ENCODE results near the gene CDIP1.

Gene CDIP1

DNA sequence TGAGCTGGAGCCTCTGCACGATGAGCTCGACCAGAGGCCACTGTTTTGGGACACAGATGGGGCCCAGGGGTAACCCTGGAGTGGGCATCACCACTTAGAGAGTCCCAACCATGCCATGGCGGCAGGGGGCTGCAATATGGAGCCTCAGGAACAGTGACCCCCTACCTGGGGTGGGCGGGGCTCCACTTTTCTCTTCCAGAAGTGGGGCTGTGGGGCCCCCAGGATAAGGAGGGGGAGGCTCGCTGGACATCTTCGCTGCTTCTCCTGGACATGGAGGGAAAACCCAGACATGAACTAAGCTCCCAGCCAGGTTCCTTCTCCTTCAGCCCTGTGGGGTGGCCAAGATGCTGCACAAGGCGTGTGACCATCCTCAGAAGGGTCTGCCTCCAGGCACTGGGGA is 24.7 kb downstream of the CDIP1 start:
- no peak for DNase-seq (ENCODE audit: low spot score)

DNA sequence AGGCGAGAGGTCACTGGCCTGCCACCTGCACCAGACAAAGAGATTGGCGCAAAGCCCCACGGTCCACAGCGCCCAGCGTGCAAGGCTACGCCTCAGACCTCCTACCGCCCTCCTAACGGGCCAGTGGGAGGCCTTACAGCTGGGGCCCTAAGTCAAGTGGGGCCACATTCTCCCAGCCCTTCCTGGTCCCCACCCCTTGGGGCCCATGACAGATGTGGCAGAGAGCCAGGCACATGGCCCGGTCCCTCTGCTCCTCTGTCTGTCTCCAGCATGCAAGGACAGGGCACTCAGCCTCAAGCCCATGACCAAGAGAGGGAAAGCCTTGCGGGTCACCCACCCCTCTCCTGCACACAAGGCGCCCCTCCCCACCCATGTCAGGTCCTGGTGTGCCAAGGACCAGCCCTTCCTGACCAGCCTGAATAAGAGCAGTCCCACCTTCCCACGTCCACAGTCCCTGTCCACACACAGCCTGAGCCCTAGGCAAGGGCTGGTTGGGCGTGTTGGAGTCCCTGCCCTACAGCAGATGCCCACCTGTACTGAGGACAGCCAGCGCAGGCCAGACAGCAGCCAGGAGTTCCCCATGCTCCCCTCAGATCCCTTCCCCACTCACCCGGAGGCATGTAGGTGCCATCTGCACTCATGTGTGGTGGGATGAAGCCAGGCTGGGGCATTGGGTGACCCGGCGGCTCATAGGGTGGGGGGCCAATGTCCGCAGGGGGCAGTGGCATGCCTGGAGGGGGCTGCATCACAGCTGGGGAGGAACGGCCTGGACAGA is 25.3 kb downstream of the CDIP1 start:
- no peak for DNase-seq (ENCODE audit: low spot score)

DNA sequence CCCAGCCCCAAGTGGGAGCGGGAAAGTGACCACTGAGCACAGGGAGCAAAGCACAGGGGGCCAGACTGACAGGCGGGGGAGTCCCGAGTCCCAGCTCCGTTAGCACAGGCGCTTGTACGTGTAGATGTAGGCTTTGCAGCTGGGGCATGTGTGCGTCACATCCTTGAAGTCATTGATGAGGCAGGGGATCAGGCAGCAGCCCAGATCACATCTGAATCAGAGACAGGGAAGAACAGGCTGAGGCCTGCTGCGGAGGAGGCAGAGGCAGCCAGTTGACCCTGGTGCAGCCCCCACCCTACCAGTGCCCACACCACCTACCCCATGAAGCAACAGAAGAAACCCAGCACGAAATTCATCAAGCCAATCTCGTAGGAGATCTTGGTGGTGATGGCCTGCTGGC is 26.1 kb downstream of the CDIP1 start:
- DNase-seq (ENCODE audit: low spot score) = no peak

DNA sequence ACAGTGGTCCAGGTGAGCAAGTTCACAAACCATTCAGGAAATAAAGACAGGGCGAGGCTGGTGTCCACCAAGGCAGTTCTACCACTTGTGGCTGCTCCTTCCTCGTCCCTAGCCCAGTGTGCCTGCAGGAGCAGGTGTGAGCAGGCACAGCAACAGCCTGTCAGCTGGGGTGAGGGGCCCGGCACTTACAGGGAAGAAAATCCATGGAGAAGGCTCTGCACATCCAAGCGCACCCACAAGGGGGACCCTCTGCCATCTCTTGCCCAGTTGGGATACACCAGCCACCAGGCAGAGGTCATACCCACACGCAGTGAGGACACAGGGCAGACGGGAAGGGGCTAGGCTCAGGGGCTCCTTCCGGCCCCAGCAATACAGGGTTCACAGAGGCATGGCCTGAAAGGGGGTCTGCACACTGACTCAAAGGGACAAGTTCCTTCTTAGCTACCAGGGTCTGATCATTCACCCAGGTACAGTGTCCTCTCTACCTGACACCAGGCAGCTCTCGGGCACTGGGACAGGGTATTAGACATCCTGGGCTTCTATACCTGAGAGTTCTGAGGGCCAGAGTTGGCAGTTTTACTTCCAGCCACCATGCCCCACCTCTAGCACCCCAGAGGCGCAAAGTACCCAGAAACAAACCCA is 27.0 kb downstream of the CDIP1 start:
- DNase-seq (ENCODE audit: low spot score) = peak; percentile 73

DNA sequence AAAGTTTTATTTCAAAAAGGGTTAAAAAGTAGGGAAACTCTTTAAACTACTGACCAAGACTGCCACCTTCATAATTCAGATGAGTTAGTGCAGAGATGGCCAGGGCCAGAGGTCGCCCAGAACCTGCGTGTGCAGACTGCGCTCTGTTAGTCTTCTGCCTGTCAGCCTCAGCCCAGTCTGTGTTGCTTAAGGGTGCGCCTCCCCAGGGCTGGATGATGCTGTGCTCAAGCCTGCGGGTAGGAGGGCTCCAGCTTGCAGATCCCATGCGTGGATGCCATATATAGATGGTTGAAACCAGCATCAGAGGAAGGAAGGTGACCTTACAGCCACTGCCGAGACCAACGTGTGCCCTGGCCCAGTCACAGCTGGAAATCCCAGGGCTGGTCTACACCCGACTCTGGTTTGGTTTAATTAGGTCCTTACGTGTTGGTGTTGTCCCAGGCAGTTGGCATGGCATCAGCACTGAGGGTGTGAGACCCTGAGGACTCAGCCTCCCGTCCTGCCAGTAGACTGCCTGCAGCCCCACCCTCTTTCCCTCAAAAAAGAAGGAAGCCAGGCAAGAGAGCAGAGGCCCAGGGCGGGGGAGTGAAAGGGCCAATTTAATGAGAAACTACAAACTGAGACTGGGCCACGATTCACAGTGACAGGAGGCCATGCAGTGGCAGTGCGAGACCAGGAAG is 27.7 kb downstream of the CDIP1 start:
- no peak for DNase-seq (ENCODE audit: low spot score)

DNA sequence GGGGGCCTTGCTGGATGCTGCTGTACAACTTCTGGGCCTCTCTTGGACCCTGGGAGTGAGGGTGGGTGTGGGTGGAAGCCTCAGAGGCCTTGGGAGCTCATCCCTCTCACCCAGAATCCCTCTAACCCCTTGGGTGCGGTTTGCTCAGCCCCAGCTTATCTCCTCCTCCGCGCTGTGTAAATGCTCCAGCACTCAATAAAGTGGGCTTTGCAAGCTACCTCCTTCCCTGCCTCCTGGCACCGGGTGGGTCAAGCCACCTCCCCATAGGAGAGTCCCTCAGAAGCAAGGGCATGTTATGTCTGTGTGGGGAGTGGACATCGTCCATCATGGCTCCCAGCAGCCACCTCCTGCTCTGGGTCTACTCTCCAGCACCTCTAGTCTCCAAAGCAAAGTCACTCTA is 28.4 kb downstream of the CDIP1 start:
- DNase-seq (ENCODE audit: low spot score) = no peak

DNA sequence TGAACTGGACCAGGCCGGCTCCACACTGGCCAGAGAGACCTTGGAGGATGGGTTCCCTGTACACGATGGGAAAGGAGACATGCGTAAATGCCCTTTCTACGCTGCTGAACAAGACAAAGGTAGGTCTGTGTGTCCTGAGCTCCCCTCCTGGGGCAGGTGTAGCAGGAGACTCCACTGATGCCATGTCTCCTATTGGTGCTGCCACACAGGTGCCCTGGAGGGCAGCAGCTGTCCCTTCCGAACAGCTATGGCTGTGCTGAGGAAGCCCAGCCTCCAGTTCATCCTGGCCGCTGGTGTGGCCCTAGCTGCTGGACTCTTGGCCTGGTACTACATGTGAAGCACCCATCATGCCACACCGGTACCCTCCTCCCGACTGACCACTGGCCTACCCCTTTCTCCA is 29.2 kb downstream of the CDIP1 start:
- no peak for DNase-seq (ENCODE audit: low spot score)

DNA sequence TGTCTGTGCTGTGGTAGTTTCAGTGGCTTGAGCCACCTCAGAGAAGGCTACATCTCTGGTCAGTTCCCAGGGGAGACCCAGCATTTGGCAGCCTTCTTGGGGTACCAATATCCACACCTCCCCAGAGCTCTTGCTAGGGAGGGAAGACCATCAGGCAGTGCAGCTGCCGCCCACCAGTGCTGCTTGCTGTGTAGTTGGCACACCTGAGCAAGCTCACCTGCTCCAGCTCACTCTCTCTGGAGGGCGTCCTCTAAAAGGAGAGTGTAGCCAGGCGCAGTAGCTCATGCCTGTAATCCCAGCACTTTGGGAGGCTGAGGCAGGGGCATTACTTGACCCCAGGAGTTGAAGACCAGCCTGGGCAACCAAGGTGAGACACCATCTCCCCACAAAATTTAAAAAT is 29.8 kb downstream of the CDIP1 start:
- no peak for DNase-seq (ENCODE audit: low spot score)

DNA sequence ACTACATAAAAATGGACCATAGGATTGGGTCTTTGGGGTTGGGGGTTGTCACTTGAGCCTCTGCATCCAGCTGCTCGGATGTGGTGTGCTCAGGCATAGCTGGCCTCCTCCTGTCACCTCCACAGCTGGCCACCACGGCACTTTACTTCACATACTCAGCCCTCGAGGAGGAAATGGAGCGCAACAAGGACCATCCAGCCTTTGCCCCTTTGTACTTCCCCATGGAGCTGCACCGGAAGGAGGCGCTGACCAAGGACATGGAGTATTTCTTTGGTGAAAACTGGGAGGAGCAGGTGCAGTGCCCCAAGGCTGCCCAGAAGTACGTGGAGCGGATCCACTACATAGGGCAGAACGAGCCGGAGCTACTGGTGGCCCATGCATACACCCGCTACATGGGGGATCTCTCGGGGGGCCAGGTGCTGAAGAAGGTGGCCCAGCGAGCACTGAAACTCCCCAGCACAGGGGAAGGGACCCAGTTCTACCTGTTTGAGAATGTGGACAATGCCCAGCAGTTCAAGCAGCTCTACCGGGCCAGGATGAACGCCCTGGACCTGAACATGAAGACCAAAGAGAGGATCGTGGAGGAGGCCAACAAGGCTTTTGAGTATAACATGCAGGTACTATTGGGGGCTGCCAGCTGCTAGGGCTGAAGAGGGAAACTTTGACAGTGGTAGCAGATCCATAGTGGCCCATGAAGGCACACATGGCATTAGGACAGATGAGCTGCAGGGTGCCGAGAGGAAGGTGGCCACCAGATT is 30.8 kb downstream of the CDIP1 start:
- no peak for DNase-seq (ENCODE audit: low spot score)

DNA sequence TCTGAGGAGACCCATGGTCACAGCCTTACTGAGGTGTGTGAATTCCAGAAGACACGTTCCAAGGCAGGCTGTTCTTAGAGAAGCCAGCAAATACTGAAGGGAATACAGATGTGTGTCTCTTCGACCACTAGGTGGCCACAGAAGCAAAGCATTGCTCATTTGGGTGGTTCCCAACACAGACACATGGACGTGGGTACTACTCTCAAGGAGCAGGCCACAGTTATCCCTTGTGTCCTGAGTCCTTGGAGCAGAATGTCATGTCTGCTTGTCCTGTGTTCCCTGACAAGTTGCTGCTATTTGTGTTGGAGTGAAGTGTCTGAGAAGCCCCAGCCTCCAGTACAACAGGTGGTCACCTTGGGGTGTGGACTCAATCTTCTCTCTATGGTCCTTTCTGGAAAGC is 32.1 kb downstream of the CDIP1 start:
- peak; percentile 94 for DNase-seq (ENCODE audit: low spot score)

DNA sequence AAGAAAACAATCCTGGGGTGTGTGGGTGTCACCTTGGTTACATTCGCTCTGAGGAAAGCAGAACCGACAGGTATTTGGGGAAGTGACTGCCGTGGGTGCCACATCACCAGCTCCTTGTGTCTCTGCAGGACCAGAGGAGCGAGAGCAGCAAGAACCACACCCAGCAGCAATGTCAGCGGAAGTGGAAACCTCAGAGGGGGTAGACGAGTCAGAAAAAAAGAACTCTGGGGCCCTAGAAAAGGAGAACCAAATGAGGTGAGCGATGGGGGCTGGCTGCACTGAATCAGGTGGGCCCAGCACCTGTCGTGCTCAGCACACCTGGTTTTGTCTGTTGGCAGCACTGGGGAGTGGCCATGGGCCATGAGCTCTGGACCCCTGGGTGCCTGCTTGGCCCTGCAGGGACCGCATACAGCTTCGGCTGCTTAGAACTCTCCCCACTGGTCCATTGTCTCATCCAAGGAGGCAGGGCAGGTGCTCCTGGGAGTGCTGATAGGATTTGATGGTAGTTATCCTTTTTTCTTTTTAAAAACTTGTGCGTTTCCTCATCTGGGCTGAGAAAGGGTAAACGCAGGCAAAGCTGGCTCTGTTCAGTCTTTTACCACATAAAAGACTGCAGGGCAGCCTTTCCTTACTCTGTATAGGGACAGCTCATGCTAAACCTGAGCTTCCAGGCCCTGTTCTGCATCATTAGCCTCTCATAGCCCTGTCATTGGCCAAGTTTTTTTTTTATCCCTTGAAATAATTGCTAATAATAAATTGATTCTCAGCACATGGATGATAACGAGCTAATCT is 33.0 kb downstream of the CDIP1 start:
- DNase-seq (ENCODE audit: low spot score) = no peak

DNA sequence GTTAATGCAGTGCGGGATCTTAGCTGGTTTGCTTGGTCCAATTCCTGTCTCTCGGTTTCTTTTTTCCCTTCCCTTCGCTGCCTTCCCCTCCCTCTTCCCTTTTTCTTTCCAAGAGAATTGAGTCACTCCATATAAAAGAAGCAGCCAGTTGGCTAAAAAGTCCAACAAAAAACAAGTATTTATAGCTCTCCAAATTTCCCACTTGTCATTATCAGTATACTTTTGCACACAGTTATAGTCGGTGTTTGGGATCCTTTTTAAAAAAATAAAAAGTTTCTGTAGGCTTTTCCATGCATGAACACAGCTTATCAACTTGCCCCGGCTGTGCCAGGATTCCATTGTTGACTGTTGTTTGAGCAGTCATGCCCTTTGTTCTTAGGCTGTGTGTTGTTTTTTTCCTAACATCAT is 37.5 kb downstream of the CDIP1 start:
- no peak for DNase-seq (ENCODE audit: low spot score)

DNA sequence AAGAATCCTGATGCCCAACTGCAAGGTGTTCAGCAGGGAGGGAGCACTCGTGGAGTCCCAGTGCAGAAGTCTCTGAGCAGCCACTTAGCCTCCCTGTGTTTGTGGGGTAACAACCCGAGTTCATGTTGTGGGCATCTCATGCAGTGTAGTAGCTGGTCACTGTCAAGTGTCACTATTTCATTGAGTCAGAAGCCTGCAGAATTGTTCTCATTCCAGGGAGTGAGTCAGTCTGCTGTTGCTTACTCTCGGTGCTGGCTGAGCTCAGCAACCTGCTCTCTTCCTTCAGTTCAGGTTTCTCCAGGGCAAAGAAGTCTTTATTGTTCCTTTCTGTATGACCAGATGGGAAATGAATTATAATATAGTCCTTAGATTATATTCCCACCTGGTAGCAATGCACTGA is 38.3 kb downstream of the CDIP1 start:
- peak; percentile 67 for DNase-seq (ENCODE audit: low spot score)

DNA sequence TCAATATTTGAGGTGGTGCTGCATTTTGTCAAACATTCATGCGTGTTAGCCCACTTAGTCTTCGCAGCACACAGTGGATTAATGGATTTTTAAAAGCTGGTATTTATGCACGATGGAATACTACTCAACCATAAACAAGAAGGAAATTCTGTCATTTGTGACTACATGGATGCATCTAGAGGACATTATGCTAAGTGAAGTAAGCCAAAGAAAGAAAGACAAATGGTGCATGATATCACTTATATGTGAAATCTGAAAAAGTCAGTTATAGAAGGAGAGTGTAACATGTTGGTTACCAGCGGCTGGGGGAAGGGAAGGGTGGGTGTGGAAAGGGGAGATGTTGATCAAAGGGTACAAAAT is 39.4 kb downstream of the CDIP1 start:
- DNase-seq (ENCODE audit: low spot score) = no peak

DNA sequence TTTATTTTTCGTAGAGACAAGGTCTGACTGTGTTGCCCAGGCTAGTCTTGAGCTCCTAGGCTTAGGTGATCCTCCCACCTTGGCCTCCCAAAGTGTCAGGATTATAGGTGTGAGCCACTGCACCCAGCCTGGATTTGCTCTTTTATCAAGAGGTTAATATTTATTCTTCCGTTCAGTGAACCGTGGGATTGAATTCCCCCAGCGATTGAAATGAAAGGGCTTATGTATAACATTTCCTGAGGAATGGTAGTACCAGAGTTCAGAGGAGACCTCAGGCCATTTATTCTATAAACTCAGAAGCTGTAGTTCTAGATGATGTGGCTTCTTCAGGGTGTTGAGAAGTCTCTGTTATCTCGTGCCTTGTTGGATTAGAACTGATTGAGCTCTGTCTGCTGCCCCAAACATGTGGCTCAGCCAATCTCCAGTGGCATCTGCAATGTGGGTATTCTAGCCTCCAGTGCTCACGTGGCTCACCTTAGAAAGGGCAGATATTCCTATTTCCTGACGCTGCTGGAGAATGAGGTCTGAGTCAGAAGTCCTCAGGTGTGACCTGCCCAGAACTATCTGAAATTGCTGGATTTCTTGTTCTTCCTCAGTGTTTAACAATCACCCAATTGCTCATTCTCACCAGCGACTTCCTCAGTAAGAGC is 39.9 kb downstream of the CDIP1 start:
- no peak for DNase-seq (ENCODE audit: low spot score)

DNA sequence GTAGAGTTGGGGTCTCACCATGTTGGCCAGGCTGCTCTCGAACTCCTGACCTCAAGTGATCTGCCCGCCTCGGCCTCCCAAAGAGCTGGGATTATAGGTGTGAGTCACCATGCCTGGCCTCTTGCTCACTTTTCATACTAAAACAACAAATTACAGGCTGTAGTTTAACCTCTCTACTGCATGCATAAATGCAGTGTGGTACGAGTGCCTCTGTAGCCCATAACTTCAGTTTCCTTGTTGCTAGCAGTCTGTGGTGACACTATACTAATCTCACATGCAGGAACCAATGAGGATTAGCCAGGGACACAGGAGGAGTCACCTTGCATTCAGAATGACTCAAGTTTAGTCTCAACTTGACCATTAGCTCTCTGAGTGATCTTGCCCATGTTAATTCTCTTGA is 42.3 kb downstream of the CDIP1 start:
- no peak for DNase-seq (ENCODE audit: low spot score)

DNA sequence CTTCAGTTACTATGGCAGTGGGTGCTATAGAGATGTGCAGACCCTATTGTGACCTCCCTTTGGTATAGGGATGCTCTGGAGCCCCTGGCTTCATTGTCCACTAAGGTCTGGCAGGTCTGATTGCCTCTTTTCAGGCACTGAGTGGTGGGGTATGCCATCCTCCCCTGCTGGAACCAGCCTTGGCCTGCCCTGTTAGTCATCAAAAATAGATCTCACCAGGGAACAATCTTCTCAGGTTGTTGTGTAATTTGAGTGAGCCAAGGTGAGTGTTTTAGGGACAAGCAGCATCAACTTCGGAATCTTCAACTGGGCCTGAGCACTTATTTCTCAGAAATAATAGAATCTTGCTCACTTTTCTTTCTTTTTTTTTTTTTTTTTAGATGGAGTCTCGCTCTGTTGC is 42.8 kb downstream of the CDIP1 start:
- no peak for DNase-seq (ENCODE audit: low spot score)

DNA sequence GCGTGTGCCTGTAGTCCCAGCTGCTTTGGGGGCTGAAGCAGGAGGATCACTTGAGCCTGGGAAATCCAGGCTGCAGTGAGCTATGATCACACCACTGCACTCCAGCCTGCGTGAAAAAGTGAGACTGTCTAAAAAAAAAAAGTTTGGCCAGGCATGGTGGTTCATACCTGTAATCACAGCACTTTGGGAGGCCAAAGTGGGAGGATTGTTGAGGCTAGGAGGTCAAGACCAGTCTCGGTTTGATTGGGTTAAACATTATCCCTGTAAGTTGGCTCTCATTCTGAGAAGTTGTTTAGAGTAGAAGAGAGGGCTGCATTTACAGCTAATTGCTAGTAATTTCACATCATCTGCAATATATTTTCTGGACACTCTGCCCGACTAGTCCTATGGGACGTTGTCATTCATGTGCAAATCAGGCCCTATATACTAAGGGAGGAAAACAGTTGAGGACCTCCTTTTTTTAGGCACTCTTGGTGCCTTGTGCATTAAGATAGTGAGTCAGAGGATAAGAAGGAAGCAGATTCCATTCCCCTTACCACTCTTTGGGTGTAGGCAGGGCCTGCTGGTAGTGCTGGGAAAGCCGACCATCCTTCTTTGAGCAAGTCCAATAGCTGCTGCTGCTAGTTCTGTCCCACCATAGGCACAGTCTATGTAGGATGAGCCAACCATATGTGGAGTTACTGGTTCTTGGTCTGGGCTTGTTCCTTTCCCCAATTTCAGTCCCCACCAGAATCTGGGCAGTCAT is 43.7 kb downstream of the CDIP1 start:
- no peak for DNase-seq (ENCODE audit: low spot score)

DNA sequence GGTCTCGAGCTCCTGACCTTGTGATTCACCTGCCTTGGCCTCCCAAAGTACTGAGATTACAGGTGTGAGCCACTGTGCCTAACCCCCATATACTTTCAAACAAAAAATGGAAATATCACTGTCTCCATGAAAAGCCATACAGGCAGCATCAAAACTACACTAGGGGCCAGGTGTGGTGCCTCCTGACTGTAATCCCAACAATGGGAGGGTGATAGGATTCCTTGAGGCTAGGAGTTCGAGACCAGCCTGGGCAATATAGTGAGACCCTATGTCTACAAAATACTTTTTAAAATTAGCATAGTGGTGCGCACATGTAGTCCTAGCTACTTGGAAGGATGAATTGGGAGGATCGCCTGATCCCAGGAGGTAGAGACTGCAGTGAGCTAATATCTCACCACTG is 46.7 kb downstream of the CDIP1 start:
- DNase-seq (ENCODE audit: low spot score) = no peak

DNA sequence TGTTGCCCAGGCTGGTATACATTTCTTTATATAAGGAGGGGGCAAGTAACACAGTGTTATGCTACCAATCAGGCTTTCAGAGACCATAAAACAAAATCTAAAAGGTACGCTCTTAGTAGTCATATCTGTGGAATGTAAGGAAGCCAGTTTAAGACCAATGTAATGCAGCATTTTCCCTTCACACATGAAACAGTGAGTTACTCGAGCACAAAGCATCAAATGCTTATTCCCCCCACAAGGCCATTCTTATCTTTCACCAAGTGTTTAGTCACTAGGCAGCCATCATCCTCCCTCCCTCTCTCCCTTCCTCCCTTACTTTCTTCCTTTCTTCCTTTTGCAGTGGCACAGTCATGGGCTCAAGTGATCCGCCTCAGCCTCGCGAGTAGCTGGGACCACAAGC is 49.5 kb downstream of the CDIP1 start:
- DNase-seq (ENCODE audit: low spot score) = no peak

DNA sequence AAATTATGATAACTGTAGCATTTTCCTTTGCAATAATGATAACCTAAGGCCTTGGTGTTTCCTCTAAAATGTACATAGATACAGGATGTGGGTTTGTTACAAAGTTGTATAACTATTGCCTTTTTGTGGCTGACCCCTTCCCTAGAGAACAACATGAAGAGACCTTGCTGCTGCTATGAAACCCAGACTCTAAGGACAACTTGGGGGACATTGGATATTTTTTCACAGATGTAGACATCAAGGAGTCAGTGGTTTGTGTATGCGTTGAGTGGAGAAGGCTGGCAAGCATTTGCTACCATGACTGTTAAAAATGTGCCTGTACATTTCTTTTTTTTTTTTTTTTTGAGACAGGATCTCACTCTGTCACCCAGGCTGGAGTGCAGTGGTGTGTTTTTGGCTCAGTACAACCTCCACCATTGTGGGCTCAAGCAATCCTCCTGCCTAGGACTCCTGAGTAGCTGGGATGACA is 50.0 kb downstream of the CDIP1 start:
- no peak for DNase-seq (ENCODE audit: low spot score)

All from Ammon's horn (tissue), 1 donor.